HG03045 (cell line): Measurements from ENCODE around the gene GFAP.

Source experiments
- ATAC-seq: cut with Tn5 transposase; IDR thresholded peaks from one replicate; pipeline ENCODE4 v1.9.1; 2021; ENCODE audit warnings: mild to moderate bottlenecking, moderate library complexity; ENCODE audit not compliant: unreplicated experiment

Gene GFAP

DNA sequence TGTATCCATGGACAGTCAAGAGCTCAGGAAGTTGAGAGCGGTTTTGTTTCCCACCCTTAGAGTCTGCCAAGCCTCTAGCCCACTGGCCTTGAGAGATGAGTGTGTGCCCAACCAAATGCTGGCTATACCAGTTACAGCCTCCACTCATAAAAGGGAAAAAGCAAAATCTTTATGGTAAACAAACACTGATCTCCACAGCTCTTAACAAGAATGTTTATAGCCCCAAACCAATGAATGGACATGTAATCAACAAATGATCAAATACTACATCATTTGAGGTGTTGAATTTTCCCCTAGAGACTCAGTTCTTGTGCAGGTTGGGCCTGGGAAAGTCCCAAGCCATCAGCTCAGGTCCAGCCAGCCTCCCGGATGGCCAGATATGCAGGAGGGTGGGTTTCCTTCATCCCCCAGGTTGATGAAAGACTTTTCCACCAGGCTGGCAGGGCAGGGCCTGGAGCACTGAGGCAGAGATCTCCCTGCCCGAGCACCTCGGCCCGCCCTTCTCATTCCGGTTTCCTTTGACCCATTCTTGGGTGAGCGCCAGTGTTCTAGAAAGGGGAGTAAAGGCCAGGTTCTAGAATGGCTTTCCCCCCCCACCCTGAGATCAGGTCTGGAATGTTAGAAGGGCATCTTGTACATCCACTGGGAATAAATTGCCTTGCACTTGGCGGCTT is 12.2 kb downstream of the GFAP start:
- ATAC-seq: no peak

DNA sequence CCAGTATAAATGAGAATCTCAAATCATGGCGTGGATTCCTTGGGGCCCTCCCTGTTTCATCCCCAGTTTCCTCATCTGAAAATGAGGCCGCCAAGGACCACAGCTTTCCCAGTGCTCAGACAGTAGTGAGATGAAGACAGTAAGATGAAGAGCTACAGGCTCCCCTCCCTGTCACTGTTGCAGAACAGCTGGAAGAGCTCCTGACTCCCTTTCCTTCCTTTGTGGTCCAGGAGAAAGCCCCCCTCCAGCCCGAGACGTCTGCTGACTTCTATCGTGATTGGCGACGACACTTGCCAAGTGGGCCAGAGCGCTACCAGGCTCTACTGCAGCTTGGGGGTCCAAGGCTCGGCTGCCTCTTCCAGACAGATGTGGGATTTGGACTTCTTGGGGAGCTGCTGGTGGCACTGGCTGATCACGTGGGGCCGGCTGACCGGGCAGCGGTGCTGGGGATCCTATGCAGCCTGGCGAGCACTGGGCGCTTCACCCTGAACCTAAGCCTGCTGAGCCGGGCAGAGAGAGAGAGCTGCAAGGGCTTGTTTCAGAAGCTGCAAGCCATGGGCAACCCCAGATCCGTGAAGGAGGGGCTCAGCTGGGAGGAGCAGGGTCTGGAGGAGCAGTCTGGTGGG is 13.1 kb downstream of the GFAP start:
- ATAC-seq: no peak

DNA sequence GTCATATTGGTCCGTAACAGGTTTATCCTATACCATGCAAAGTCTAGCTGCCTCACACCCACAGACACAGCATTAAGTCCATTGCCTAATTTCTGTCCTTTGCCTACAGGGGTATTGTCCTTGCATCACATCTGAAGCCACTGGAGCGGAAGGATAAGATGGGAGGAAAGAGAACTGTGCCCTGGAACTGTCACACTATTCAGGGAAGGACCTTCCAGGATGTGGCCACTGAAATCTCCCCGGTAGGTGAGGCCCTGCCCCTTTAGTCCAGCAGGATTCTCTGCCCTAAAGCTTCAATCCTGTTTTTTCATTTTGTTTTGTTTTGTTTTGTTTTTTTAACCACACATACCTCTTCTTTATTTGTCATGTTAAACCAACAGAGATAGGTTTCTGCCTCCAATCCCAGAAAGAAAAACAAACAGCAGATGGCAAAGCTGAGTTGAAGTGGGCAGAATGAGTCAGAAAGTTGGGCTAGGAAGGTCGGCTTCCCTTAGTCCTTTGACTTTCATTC is 13.8 kb downstream of the GFAP start:
- ATAC-seq: no peak

DNA sequence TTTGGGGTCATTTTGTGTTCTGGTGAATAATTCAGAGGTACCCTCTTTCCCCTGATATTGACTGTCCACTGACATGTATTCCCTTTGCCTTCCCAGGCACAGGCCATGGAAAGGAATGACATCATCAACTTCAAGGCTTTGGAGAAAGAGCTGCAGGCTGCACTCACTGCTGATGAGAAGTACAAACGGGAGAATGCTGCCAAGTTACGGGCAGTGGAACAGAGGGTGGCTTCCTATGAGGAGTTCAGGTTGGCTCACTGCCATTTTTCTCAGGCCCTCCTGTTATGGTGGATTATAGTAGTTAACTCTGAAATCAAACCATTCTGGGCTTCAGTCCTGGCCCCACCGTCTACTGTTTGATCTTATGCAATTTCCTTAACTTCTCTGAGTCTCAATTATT is 14.4 kb downstream of the GFAP start:
- no peak for ATAC-seq

DNA sequence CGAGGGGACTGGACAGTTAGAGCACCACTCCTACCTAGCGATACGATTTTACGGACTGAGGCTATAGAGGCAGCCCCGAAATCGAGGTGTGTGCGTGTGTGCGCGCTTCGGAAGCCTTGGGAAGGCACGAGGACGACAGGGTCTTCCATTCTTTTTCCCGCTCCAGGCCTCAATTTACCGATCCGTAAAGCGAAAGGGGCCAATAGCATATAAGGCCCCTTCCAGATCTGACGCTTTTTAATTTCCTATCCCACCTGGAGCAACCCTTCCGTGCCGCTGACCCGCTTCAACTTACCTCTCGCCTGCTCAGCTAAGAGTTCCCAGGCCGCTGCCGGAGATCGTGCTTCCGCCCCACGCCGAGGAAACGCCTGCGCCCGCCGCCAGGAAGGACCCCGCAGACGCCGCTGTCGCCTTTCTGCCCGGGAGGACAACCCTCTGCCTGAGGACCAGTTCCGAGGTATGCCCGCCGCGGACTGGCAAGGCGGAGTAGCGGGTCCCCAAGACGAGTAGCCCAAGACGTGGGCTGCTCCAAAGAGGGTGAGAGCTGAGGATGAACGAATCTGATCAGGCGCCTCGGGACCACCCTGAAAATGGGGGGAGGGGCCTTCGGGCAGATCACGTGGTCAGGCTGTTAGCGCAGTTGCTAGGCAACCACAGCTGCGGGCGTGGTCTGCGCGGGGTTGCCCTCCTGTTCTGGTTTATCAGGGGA is 16.1 kb downstream of the GFAP start, which contains the start of gene EFTUD2:
Gene EFTUD2 (minus strand): TSS at position 372 of the 709 bp plus-strand sequence. CDS start 4,924 bp downstream, outside the sequence.
- peak; percentile 81 for ATAC-seq

DNA sequence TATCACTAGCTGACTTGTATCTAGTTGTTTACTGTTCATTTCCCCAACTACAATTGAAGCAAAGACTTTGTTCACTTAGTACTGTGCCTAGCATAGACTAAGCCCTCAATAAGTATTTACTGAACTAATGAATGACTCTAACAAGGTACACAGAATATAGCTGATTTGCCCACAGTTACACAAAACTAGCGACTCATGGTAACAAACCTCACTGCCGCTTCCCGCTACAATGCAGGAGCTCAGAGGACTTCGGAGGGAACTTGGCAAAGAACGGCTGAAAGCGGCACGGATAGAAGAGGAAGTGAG is 16.6 kb downstream of the GFAP start:
- no peak for ATAC-seq

DNA sequence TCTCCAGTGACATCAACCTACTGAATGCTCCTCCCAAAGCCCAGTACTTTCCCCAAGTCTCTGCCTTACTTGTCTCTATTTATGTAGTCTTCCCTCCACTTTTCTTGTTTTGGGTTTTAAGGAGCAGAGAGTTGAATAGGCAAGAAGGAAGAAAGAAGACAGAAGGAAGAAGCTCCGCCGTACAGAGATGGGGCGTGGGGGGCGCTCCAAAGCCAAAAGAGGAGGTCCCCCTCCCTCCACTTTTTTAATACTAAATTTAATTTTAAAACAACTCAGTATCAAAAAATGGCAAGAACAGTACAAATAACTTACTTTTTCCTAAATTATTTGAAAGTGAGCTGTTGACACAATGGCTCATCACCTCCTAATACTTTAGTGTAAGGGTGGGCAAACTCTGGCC is 20.7 kb downstream of the GFAP start:
- no peak for ATAC-seq

DNA sequence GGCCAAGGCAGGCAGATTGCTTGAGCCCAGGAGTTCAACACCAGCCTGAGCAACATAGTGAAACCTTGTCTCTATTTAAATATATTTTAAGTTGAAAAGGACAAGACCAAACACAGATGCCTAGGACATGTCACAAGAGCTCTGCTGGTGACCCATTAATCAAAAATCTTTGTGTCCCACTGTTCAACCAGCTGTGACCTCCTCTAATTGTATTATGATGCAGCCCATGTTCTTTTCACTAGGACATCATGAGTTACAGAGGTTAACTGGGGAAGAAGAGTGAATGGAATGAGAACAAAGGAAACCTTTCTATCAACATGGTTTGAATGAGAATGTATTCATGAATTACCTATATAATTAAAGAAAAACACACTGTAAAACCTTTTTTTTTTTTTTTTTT is 23.1 kb downstream of the GFAP start:
- no peak for ATAC-seq

DNA sequence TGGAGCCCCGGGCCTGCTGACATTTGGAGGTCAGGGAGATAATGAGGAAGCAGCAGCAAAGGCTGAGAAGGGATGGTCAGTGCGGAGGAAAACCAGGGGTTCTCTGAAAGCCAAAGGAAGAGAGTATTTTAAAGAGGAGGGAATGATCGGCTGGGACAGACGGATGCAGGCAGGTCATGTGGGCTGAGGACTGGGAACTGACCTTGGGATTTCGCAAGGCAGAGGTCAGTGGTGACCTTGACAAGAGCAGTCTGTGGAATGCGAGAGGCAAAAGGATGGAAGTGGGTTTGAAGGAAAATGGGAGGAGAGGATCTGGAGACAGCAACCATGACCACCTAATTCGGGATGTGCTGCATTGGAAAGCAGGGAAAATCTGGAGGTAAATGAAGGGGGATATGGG is 26.3 kb downstream of the GFAP start:
- ATAC-seq: no peak

DNA sequence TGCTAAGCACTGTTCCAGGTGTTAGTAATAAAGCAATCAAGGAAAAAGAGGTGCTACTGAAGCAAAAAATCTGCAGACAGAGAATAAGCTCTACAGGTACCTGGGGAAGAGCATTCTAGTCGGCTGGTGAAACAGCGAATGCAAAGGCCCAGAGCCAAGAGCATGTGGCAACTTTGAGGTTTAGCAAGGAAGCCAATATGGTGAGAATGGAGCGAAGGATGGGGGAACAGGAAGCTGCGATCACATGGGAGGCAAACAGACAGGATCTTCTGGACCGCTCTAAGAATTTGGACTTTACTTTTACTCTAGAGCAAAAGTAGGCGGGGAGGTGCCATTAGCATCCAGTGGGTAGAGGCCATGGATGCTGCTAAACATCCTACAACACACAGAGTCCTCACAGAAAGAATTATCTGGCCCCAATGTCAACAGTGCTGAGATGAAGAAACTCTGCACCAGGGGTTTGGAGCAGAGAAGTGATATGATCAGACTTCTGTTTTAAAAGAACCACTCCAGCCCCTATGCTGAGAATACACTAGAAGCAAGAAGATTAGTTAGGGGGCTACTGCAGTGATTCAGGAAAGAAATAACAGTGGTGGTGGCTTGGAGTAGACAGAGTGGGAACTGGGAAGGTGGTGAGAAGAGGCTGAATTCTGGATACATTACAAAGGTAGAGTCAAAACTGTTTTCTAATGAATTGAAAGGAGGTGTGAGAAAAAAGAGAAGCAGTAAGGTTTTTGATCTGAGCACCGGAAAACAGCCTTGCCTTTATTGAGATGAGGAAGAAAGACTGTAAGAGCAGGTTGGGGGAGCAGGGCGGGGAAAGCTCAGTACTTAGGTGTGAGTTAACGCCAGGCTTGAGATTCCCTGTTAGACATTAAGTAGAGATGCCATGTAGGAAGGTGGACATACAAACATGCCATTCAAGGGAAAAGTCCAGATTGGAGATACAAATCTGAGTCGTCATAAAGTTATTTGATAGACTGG is 27.0 kb downstream of the GFAP start:
- no peak for ATAC-seq

DNA sequence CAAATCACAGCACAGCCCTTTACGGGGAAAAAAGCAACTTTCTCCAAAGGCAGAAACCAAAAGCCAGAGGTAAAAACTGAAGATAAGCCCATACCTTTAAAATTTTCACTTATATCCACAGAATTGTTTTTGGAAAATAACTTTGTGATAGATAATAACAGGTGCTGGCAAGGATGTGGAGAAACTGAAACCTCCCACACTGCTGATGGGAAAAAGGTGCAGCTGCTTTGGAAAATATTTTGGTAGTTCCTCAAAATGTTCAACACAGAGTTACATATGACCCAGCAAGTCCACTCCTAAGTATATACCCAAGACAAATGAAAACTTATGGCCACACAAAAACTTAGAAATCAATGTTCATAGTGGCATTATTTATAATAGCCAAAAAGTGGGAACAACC is 28.3 kb downstream of the GFAP start:
- ATAC-seq: no peak

DNA sequence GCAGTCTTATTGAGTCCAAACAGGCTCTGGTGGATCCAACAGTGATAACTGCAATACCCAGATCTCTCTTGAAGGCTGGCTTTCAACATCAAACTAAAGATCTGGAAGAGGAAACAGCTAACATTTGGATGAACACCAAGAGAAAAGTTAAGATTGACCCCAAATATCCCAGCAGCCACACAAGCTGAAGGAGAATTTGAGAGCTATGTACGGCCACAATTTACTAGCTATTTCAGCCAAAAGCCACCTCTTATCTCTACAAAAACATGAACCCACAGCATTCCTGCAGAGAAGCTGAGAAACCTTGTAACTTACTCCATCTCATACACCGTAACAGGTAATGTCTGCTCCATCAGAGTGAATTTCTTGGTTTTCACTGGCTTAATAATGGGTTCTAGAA is 30.4 kb downstream of the GFAP start:
- ATAC-seq: no peak

DNA sequence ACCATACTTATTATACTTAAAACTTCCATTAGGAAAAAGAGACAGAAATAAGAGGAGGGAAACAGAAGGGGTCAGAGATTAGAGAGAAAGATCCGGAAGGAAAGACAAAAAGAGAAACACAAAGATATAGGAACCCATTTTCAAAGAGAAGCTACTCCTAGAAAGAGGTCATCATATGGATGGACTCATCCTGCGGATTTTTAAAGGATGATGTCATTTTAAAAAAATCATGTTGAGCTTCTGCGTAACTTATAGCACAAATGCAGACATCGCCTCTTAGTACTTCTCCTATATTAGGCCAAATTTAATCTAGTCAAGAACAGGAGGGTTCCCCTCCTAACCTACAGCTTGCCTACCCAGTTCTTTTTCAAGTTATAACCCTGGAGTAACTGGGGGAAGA is 34.2 kb downstream of the GFAP start:
- no peak for ATAC-seq

DNA sequence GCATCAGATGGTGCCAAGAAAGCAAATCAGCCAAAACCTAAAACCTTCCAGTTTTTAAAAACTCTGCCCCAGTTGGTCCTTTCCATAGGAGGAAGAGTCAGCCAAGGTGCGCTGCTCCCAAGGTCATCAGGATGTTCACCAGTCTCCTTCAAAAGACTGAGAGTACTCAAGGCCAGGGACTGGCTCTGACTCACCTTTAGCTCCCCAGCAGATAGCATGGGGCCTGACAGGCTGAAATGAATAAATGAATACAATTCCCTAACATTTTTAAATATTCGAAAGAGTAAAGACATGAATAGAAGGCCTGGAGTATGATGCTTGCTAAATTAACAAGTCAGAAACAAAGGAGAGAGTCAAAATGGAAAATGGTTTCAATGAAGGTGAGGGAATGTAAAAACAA is 35.2 kb downstream of the GFAP start:
- no peak for ATAC-seq

DNA sequence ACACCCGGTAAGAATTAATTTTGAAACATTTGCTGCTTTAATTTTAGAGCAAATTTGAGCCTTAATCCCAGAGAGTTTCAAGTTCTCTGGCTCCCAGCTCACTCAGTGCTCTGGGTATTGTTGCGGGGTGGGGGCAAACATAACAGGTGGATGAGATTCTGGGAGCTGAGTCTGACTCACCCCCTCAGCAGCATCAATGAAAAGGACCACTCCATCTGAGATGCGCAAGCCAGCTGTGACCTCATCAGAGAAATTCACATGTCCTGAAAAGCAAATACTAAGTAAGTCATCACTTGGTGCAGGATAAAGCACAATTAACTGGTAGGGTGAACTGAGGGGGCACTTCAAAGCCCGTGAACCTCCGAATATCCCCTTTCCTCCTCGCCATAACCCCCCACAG is 35.9 kb downstream of the GFAP start:
- ATAC-seq: no peak

DNA sequence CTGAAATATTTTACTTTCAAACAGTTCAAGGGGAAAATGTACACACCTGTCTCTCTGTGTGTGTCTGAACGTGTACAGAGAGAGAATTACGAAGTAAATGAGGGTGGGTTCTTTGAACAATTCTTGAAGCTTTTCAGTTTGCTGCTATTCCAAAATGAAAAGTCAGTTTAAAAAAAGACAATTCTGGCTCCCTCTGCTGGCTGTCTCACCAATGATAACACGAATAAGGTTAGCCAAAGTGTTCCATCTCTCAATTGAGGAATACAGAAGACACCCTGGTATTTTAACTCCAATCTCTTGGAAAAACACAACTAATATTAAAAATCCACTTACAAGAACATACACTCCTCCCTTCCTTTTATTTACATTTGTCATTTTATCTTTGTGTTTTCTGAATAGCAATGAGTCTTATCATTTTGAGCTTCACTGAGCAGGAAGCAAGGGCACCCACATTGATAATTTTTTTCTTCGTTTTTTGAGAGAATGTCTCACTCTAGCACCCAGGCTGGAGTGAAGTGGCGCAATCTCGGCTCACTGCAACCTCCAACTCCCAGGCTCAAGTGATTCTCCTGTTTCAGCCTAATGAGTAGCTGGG is 36.6 kb downstream of the GFAP start:
- ATAC-seq: no peak

DNA sequence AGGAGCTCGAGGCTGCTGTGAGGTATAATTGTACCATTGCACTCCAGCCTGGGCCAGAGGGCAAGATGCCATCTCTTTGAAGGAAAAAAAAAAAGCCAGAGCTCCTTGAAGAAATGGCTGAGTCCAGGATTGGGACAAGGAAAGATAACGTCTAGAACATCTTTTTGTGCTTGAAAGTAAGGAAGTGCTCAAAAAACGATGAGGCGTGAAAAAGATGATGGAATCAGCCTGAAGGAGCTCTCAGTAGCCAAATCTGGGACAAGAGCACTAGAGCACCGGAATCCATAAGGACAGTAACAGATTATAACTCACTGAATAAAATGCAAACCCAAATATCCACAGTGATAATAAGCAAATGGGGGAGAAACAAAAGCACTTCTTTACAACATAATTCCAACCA is 38.2 kb downstream of the GFAP start:
- no peak for ATAC-seq

DNA sequence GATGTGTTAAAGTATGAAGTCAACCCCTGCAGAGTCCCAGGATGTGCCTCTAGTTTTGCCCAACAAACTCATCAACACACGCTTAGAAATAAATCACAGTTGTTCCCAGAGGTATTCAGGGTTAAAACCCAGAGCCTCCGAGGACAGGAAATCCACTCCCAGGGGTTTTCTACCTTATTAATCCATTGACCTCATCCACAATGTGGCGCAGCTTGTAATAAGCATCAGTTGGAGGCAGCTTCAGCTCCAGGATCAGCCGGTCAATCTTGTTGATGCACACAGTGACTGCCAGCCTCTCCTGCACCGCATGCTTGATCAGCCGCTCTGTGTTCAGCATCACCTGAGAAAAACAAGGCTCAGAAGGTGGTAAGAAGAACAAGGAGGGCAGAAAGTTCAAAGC is 39.5 kb downstream of the GFAP start:
- ATAC-seq: no peak

DNA sequence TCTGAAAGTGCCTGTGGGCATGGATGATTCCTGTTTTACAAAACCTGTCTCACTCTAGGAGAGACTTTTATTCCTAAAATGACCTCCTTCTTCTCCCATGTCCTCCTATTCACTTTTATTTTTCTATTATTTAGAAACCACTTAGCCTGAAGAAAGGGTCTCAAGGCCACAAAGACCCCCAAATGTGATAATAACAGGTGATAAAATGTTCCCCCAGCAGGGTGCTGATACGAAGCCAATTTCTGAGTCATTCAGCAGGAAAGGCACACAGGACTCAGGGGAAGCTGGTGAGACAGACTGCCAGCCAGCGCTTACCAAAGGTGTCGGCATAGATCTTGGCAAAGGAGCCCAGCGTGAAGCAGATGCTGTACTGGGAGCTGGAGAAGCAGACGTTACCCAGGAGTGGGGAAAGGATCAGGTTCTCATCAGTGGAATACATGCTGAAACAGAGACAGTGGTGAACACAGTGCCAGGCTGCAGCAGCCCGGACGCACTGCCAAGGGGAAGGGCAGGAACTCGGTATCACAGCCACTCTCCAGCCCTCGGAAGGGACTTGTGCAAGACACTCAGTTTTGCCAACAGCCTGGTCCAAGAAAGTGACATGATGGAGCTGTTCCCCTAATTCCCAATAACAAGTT is 43.0 kb downstream of the GFAP start:
- no peak for ATAC-seq

DNA sequence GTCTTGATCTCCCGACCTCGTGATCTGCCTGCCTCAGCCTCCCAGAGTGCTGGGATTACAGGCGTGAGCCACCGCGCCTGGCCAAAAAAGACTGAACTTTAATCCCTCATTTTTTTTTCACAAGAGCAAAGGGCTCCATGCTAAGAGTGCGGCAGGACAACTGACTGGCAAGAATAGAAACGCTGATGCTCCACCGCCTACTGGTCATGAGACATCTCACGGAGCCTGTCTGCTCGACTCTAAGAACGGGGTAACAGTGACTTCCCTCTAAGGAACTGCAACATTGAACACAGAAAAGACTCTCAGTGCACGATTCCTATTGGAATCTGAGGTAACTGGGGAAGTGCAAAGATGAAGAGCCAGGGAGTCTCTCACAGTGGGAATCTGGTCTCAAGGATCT is 43.7 kb downstream of the GFAP start:
- ATAC-seq: no peak
